GM19463 (cell line): ENCODE measurements around the gene POTEJ.
"Not testable (repeated sequence)": the region's sequence is repeated elsewhere in the genome, so short reads cannot be mapped to it uniquely, and the experiment has no call there.

Experiments
- ATAC-seq: cut with Tn5 transposase; IDR thresholded peaks from one replicate; pipeline ENCODE4 v1.9.1; 2021; ENCODE audit warnings: mild to moderate bottlenecking, moderate library complexity; ENCODE audit not compliant: unreplicated experiment

POTEJ gene

GRCh38 chr2:130601648-130602302 is 9.5 kb upstream of the POTEJ start:
- ATAC-seq = not testable (repeated sequence)

- ATAC-seq = not testable (repeated sequence)
Measured at GRCh38 chr2:130608276-130609001, 2.8 kb upstream of the POTEJ start.

- not testable (repeated sequence) for ATAC-seq
Measured at GRCh38 chr2:130609002-130609920, 2.0 kb upstream of the POTEJ start.

- not testable (repeated sequence) for ATAC-seq
Measured at GRCh38 chr2:130610486-130610885, 754 bp upstream of the POTEJ start.

- not testable (repeated sequence) for ATAC-seq
Measured at GRCh38 chr2:130628784-130629475, 17.7 kb downstream of the POTEJ start.

- ATAC-seq = not testable (repeated sequence)
Measured at GRCh38 chr2:130638973-130639372, 27.7 kb downstream of the POTEJ start.

- ATAC-seq = not testable (repeated sequence)
Measured at GRCh38 chr2:130641688-130642087, 30.4 kb downstream of the POTEJ start.

GRCh38 chr2:130649285-130649684 is 38.0 kb downstream of the POTEJ start:
- ATAC-seq = not testable (repeated sequence)

- ATAC-seq = not testable (repeated sequence)
Measured at GRCh38 chr2:130664506-130664905, 53.3 kb downstream of the POTEJ start.

- not testable (repeated sequence) for ATAC-seq
Measured at GRCh38 chr2:130665596-130665995, 54.4 kb downstream of the POTEJ start.

- not testable (repeated sequence) for ATAC-seq
Measured at GRCh38 chr2:130667516-130667915, 56.3 kb downstream of the POTEJ start.

- not testable (repeated sequence) for ATAC-seq
Measured at GRCh38 chr2:130670026-130670745, 58.9 kb downstream of the POTEJ start.

GRCh38 chr2:130692041-130692770 is 81.0 kb downstream of the POTEJ start:
- ATAC-seq = peak; percentile 17

- not testable (repeated sequence) for ATAC-seq
Measured at GRCh38 chr2:130693474-130693873, 82.2 kb downstream of the POTEJ start.

GRCh38 chr2:130703250-130703649 is 92.0 kb downstream of the POTEJ start:
- not testable (repeated sequence) for ATAC-seq
